HL-60 (cell line): ENCODE data around the gene PLEKHN1.

ENCODE experiments used
- DNase-seq, 2 experiments: peaks; one replicate each; pipeline ENCODE4 v3.0.0-alpha.2; 2010 to 2020; ENCODE audit warnings: low read depth in 1 of 2, low spot score in 1 of 2
- H3K27ac ChIP-seq: fragments of 250-450 bp; sonication (Bioruptor Pico); replicated peaks from 2 replicates; pipeline ENCODE4 v1.5.1; 2020; ENCODE audit warnings: mild to moderate bottlenecking, moderate library complexity
- H3K27me3 ChIP-seq: fragments of 250-450 bp; sonication (Bioruptor Pico); 2 replicates; pipeline ENCODE4 v1.5.1; 2021; ENCODE audit warnings: mild to moderate bottlenecking, moderate library complexity; ENCODE audit not compliant: insufficient read depth, poor library complexity, severe bottlenecking
- H3K4me3 ChIP-seq: replicated peaks from 2 replicates; pipeline ENCODE4 v1.5.1; 2011; ENCODE audit warnings: mild to moderate bottlenecking, control low read depth, low read length; ENCODE audit not compliant: insufficient read depth
- CTCF ChIP-seq: IDR thresholded peaks from one replicate; pipeline ENCODE4 v1.5.1; 2011; ENCODE audit warnings: low read length, control low read depth, inconsistent platforms; ENCODE audit not compliant: insufficient read depth
- GABPA ChIP-seq: IDR thresholded peaks from 2 replicates; pipeline ENCODE4 v1.6.1; 2012; ENCODE audit warnings: low read depth
- POLR2AphosphoS5 ChIP-seq: IDR thresholded peaks from 2 replicates; pipeline ENCODE4 v1.6.1; 2012; ENCODE audit warnings: low read depth
- REST ChIP-seq: IDR thresholded peaks from 2 replicates; pipeline ENCODE4 v1.6.1; 2012; ENCODE audit warnings: low read depth; ENCODE audit not compliant: insufficient replicate concordance
- SPI1 ChIP-seq: IDR thresholded peaks from 2 replicates; pipeline ENCODE4 v1.6.1; 2012; ENCODE audit warnings: low read depth, mild to moderate bottlenecking, borderline replicate concordance

Gene PLEKHN1

GRCh38 chr1:963301-963651 lies 3.0 kb upstream of the PLEKHN1 start:
- no peaks in the 10 kb centered on the region for H3K27me3 ChIP-seq
- TF ChIP-seq GABPA (no peak), POLR2AphosphoS5 (no peak), REST (no peak), SPI1 (no peak), CTCF (no peak)
- no peak for DNase-seq
- no peak overlapping the region for H3K4me3 ChIP-seq
- H3K27ac ChIP-seq: no peak overlapping the region

- no peak for TF ChIP-seq SPI1
- TF ChIP-seq POLR2AphosphoS5: no peak
- TF ChIP-seq REST: no peak
- no peak for TF ChIP-seq GABPA
- TF ChIP-seq CTCF: no peak
- no peaks in the 10 kb centered on the region for H3K27me3 ChIP-seq
- no peak overlapping the region for H3K27ac ChIP-seq
- no peak overlapping the region for H3K4me3 ChIP-seq
- no peak for DNase-seq
These were observed 2.3 kb upstream of the PLEKHN1 start for GRCh38 chr1:963746-964525.

GRCh38 chr1:964691-965525 lies 1.4 kb upstream of the PLEKHN1 start:
- no peak overlapping the region for H3K4me3 ChIP-seq
- H3K27ac ChIP-seq: no peak overlapping the region
- DNase-seq: no peak
- TF ChIP-seq SPI1: no peak
- no peak for TF ChIP-seq POLR2AphosphoS5
- TF ChIP-seq CTCF: no peak
- no peak for TF ChIP-seq REST
- TF ChIP-seq GABPA: no peak
- H3K27me3 ChIP-seq: no peaks in the 10 kb centered on the region
